Left cardiac atrium (tissue), 4 donors: ENCODE measurements around the gene TSPAN14. TPM values are rescaled to one million over a fixed set of nuclear protein-coding genes. Genes with fewer than 3 reads are reported as not detected.
"Not testable (repeated sequence)": the region's sequence is repeated elsewhere in the genome, so short reads cannot be mapped to it uniquely, and the experiment has no call there.

Experiments
- ATAC-seq, 2 donors: fragments of 200-7000 bp; cut with Tn5 transposase; one replicate each; pipeline ENCODE4 v1.9.1; 2020; ENCODE audit warnings: mild to moderate bottlenecking in 2 of 2, moderate library complexity in 2 of 2
- DNase-seq: peaks from one replicate; pipeline ENCODE4 v3.0.0-alpha.2; 2020
- intact Hi-C, 2 donors: fragments of 100-400 bp; cut with DNase I; formaldehyde crosslinking; loops; one replicate each; pipeline versions ENCODE4 v1.14.1 to v1.15.1; 2022 to 2023
- total RNA-seq, 2 donors: library from RNA; stranded (reverse); fragmentation: NEBNext Ultra II Directional; extraction: Animal tissue kit (Norgen Biotek cat#: 25700); gene quantifications; one replicate each; pipeline ENCODE4 v1.2.1, GENCODE V29; 2021
- donor health status: DM: no; HTN: yes; CAD: no.
- donor health status: DM: no; HTN: yes; CAD: no; lungs with severe emphysema.
- donor health status: DM: yes; HTN: yes; CAD: no.
- donor health status: Dilated cardiomyopathy.

Gene TSPAN14
- total RNA-seq, 2 donors from 2014 or later, result 44.3 to 51.0 TPM

DNA sequence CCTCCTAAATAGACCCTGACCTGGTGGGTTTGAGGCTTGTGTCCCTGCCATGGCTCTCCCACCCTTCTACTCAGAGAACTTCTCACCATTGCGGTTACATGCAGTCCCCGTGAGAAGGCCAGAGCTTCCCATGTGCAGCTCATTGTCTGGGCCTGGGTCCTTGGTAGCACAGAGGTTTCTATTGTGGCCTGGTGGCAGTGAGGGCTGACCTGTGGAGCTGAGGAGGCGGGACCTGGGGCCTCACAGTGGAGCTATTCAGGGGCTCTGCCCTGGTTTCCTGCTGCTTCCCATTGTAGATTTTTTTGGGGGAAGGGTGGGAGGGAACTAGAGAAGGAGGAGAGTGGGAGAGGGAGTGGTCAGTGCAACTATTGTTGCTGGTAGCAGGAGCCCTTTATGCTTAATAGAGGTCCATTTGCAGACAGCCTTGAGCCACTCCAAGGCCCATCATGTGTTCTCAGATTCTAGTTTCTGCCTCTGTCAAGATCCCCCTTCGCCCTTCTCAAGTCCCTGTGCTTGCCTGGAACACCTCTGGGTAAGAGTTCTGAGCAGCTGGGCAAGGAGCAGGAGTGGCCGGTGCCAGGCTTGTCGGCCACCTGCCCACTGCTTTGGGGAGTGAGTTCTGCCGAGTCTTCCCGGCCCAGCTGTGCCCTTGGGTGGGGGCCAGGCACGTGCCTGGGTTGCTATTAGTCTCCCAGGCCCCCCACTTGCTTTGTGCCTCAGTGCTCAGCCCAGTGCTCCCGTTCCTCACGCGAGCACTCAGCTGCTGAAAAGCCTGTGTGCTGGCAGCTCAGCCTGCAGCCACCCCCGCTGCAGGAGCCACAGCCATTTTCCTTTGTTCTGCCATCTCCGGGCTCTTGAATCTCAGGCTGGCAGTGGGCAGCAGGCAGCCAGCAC lies 10.7 kb downstream of the TSPAN14 start:
- ATAC-seq, result peak; percentile 6 to 28
- intact Hi-C loops, result no loop called here
- no peak for DNase-seq

GRCh38 chr10:80465451-80465835 lies 11.3 kb downstream of the TSPAN14 start:
- DNase-seq (no peak), ATAC-seq (no peak)
- intact Hi-C loops, result no loop called here

DNA sequence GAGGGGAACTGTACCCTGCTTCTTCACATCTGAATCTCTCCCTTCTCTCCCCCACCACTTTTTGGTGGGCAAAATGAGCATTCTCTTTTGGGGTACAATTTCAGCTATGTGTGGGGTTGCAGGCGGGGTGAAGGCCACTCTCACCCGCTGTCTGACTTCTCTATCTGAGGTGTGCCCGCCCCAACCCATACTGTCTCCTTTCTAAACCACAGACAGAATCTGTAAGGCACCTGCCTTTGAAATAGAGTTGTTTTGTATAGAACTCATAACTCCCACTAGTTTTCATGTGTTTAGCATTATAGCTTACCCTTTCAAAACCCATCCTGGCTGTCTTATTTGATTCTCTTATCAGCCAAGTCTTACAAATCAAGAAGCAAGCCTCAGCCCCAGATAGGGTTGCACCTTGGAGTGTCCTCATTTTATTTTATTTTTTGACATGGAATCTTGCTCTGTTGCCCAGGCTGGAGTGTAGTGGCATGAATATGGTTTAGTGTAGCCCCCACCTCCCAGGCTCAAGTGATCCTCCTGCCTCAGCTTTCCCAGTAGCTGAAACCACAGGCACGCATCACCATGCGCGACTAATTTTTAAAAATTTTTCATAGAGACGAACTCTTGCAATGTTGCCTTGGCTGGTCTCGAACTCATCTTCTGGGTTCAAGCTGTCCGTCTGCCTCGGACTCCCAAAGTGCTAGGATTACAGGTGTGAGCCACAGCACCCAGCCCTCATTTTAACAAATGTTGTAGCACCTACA lies 11.9 kb downstream of the TSPAN14 start:
- ATAC-seq (no peak), DNase-seq (no peak)
- intact Hi-C loops, result no loop called here

DNA sequence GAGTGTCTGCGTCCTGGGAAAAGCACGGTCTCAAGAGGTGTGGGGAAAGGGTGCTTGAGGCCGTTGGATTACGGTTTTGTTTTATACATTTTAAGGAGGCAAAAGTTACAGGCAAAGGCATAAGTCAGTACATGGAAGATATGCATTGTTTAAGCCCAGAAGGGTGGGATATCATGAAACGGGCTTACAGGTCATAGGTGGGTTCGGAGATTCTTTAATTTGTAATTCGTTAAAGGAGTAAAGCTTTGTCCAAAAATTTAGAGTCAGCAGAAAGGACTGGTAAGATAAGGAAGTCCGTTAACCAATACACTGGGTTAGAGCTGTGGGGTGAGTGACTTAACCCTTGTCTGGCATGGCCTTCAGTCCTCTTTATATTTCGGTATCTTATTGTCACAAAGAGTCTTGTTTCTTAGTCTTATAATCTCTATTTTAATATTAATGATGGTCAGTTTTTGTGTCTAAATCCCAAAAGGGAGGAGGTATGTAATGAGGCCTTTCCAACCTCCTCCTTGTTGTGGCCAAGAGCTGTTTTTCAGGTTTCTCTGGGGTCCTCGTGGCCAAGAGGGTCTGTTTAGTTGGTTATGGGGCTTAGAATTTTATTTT lies 12.7 kb downstream of the TSPAN14 start:
- ATAC-seq (no peak), DNase-seq (no peak)
- intact Hi-C loops, result no loop called here

- ATAC-seq, result peak; percentile 77 to 85
- intact Hi-C loops, result no loop called here
- peak; percentile 88 for DNase-seq
Observed at GRCh38 chr10:80468002-80468401, 13.9 kb downstream of the TSPAN14 start.

- no peak for DNase-seq
- ATAC-seq, result no peak
- intact Hi-C loops, result no loop called here
Observed at GRCh38 chr10:80468806-80469421, 14.8 kb downstream of the TSPAN14 start.

DNA sequence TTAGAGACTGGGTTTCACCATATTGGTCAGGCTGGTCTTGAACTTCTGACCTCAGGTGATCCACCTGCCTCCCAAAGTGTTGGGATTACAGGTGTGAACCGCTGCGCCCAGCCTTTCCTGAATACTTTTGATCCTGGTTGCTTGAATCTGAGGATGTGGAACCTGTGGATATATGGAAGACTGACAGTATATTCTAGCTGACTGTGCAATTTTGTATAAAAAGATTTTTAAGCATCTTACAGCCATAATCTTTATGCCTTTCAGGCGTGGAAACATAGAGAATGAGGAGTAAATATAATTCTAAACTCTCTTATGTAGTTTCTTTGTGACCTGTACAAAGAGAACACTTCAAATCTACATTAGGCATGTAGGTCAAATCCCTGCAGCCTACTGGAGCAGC lies 16.2 kb downstream of the TSPAN14 start:
- ATAC-seq, result no peak
- intact Hi-C loops, result no loop called here
- DNase-seq, result no peak

DNA sequence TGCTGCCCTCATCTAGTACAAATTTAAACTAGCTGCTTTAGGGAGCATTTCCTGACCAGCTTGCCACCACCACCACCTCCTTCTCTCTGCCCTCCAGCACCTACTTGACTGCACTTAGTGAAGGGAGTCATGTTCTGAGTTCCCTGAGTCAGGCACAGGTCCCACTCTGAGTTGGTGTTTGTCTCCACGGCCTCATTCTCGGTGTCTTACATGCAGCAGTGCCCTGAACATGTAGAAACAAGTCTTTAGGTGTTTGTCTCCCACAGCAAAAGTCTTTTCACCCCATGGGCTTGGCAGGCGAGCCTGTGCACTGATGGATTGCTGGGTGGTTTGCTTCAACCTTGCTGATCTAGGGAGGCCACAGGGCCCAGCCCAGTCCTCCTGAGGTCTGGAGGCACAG lies 16.9 kb downstream of the TSPAN14 start:
- intact Hi-C loops, result no loop called here
- DNase-seq (no peak), ATAC-seq (no peak)

DNA sequence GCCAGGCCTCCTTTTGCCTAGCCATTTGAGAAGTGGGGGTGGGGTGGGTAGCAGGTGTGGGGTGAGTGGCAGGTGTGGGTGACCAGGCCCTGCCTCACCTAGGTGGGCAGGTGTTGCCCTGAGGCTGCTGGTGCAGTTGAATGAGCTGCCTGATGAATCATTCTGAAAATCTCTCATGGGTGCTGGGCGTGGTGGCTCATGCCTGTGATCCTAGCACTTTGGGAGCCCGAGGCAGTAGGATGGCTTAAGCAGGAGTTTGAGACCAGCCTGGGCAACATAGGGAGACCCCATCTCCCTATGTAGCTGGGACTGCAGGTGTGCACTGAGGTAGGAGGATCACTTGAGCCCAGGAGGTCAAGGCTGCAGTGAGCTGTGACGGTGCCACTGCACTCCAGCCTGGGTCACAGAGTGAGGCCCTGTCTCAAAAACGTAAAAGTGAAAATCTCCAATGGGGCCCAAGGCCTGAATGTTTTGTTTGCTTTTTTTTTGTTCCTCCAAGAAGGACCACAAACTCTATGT lies 17.7 kb downstream of the TSPAN14 start:
- ATAC-seq (no peak), DNase-seq (no peak)
- intact Hi-C loops, result no loop called here

- no peak for DNase-seq
- ATAC-seq, result no peak
Observed at GRCh38 chr10:80472234-80473095, 18.4 kb downstream of the TSPAN14 start.

GRCh38 chr10:80473096-80473657 lies 19.1 kb downstream of the TSPAN14 start:
- intact Hi-C loops, result no loop called here
- DNase-seq, result no peak
- no peak for ATAC-seq

More at GRCh38 chr10:80472234-80473095, 18.4 kb downstream of the TSPAN14 start:
- intact Hi-C loops, result no loop called here

DNA sequence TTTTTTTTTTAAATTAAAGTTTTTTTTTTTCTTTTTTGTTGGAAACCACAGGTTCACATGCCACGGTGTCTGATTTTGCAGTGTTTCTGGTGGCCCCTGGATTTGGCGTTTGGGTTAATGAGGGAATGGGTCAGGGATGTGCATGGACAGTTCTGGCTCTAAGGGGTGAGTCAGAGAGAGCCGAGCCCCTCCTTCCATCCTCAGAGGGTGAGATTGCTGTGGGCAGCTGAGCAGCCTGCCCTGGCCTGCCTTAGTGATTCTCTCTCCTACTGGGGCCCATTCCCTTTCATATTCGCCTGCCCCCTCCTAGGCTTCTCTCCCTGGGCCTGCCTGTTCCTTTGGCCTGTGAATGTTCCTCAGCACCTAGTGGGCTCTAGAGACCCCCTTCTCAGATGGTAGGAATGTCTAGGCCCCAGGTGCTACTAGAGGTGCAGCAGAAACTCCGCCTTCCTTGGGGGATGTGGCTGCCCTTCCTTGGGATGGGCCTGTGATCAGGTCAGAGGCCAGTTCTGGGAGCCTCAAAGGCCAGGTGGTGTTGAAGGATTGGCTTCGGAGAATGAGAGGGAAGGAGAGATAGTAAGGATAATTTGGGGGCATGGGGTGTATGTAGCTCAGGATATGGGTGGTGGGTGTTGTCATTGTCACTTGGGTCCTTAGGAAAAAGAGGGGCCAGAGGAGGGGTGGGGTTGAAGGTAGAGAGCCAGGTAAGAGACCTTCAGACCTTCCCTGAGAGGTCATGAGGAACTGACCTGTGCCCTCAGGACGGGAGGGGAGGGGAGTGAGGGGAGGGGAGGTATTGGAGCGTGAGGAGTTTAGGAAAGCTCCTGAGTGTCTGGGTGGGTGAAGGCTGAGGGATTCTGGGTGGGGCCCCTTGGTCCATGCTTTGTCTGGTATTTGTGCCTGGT lies 19.8 kb downstream of the TSPAN14 start:
- intact Hi-C loops, result no loop called here
- ATAC-seq (no peak), DNase-seq (no peak)

- intact Hi-C loops, result no loop called here
- DNase-seq (no peak), ATAC-seq (peak; percentile 40 to 76)
Observed at GRCh38 chr10:80474597-80474910, 20.4 kb downstream of the TSPAN14 start.

DNA sequence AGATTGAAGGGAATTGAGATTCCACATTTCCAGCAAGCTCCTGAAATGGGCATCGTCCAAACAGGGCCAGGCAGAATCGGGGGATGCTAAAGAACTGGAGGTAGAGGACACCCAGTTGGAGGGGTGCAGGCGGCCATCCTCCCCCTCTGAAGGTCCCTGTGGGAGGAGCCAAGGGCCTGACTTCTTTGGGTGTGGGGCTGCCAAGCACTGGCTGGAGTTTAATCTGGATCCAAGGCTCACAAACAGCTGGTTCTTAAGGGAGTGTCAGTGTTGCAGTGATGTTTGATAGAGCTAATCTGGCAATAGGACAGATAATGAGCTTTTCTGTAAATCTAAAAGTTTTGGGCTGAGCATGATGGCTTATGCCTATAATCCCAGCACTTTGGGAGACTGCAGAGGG lies 20.8 kb downstream of the TSPAN14 start:
- DNase-seq, result no peak
- intact Hi-C loops, result no loop called here
- ATAC-seq, result peak; percentile 14 to 22

DNA sequence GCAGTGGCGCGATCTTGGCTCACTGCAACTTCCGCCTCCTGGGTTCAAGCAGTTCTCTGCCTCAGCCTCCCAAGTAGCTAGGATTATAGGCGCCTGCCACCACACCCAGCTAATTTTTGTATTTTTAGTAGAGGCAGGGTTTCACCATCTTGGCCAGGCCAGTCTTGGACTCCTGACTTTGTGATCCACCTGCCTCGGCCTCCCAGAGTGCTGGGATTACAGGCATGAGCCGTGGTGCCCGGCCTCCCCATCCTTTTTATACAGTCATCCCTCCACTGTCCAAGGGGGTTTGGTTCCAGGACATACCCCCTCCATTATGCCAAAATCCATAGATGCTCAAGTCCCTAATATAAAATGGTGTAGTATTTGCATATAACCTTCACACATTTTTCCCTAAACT lies 21.5 kb downstream of the TSPAN14 start:
- ATAC-seq, DNase-seq, intact Hi-C loops: not testable (repeated sequence)

GRCh38 chr10:80476685-80477084 lies 22.6 kb downstream of the TSPAN14 start:
- ATAC-seq (peak in 1 of 2 donors; percentile 20), DNase-seq (no peak)
- intact Hi-C loops, result no loop called here

DNA sequence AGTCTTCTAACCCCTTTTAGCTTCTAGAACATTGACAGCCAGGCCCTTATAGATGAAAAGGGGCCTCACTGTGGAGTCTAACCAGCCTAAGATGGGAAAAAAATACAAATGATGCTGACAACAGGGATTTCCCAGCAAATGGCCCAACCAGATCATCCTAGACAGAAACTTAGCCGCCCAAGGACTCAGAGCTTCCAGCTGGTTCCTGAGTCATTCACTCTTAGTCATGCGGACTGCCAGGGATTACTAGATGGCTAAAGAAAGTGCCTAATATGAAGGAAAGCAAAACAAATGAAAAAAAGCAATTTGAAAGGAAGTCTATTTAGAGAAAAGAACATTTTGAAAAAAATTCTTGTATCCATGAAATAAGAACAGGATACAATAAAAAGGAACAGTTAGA lies 23.7 kb downstream of the TSPAN14 start:
- peak in 1 of 2 donors; percentile 30 for ATAC-seq
- no peak for DNase-seq

More for the DNA sequence above, 23.7 kb downstream of the TSPAN14 start:
- intact Hi-C loops, result no loop called here
